IMR-90 (cell line): ENCODE results near the gene ARHGAP5. TPM values are rescaled to one million over a fixed set of nuclear protein-coding genes. Genes with fewer than 3 reads are reported as not detected.

ENCODE experiments used
- ATAC-seq: fragments of 200-7000 bp; cut with Tn5 transposase; 2 replicates; pipeline ENCODE4 v1.9.1; 2020; ENCODE audit warnings: low read depth, mild to moderate bottlenecking, moderate library complexity
- BruUV-seq: library from RNA; stranded (reverse); fragments of 400-500 nt; replicated peaks from 2 replicates; lab custom pipeline; 2021; lab: Mats Ljungman, UMichigan
- CTCF ChIA-PET: fragments of 300-600 bp; formaldehyde crosslinking; extraction: SDS; loops from one replicate; lab custom pipeline; 2021; ENCODE audit warnings: antibody characterized with exemption; lab: Yijun Ruan, JAX
- POLR2A ChIA-PET: fragments of 300-600 bp; sonication (Branson Sonifier 250); formaldehyde crosslinking; loops from one replicate; lab custom pipeline; 2022; ENCODE audit warnings: antibody characterized with exemption; ENCODE audit not compliant: unreplicated experiment; lab: Charles Lee
- DNase-seq: peaks from one replicate; pipeline ENCODE4 v3.0.0; 2013
- H2AFZ ChIP-seq: replicated peaks from 2 replicates; pipeline ENCODE3; 2013; ENCODE audit warnings: low read length, mild to moderate bottlenecking; ENCODE audit not compliant: poor library complexity
- H2AK5ac ChIP-seq: 2 replicates; pipeline ENCODE4 v1.6.1; 2013; ENCODE audit warnings: low read depth, low read length, inconsistent platforms
- H2AK9ac ChIP-seq: replicated peaks from 2 replicates; pipeline ENCODE3; 2013; ENCODE audit warnings: mild to moderate bottlenecking, low read depth, low read length, moderate library complexity; ENCODE audit not compliant: poor library complexity
- H2BK120ac ChIP-seq: 2 replicates; pipeline ENCODE4 v1.6.1; 2013; ENCODE audit warnings: low read depth, low read length, inconsistent platforms
- H2BK15ac ChIP-seq: 3 replicates; pipeline ENCODE4 v1.6.1; 2013; ENCODE audit warnings: low read depth, low read length, inconsistent platforms
- H2BK20ac ChIP-seq: 2 replicates; pipeline ENCODE4 v1.6.1; 2013; ENCODE audit warnings: low read depth, mild to moderate bottlenecking, inconsistent platforms, low read length, moderate library complexity
- H2BK5ac ChIP-seq: 2 replicates; pipeline ENCODE4 v1.6.1; 2013; ENCODE audit warnings: mild to moderate bottlenecking, low read depth, low read length, inconsistent platforms; ENCODE audit not compliant: poor library complexity, severe bottlenecking
- H3K14ac ChIP-seq: replicated peaks from 2 replicates; pipeline ENCODE4 v1.6.1; 2013; ENCODE audit warnings: low read depth, low read length, inconsistent platforms
- H3K18ac ChIP-seq: 2 replicates; pipeline ENCODE4 v1.6.1; 2013; ENCODE audit warnings: low read depth, low read length, control low read depth
- H3K23ac ChIP-seq: 2 replicates; pipeline ENCODE4 v1.6.1; 2013; ENCODE audit warnings: low read depth, low read length, inconsistent platforms
- H3K27ac ChIP-seq: 2 replicates; pipeline ENCODE4 v1.5.1; 2013; ENCODE audit warnings: mild to moderate bottlenecking, control low read depth, low read length; ENCODE audit not compliant: insufficient read depth
- H3K27me3 ChIP-seq: 2 replicates; pipeline ENCODE4 v1.6.1; 2013; ENCODE audit warnings: low read length; ENCODE audit not compliant: control insufficient read depth, insufficient read depth
- H3K36me3 ChIP-seq: 2 replicates; pipeline ENCODE4 v1.6.1; 2013; ENCODE audit warnings: low read length, mixed read lengths; ENCODE audit not compliant: control insufficient read depth, insufficient read depth
- H3K4ac ChIP-seq: 2 replicates; pipeline ENCODE4 v1.6.1; 2013; ENCODE audit warnings: low read depth, low read length, inconsistent platforms
- H3K4me1 ChIP-seq: 2 replicates; pipeline ENCODE4 v1.6.1; 2013; ENCODE audit warnings: low read length, mixed read lengths; ENCODE audit not compliant: control insufficient read depth, insufficient read depth
- H3K4me2 ChIP-seq: 2 replicates; pipeline ENCODE4 v1.6.1; 2013; ENCODE audit warnings: low read depth, mild to moderate bottlenecking, control low read depth, low read length, moderate library complexity
- H3K4me3 ChIP-seq: 2 replicates; pipeline ENCODE4 v1.5.1; 2013; ENCODE audit warnings: low read depth, mild to moderate bottlenecking, control low read depth, low read length, moderate library complexity; ENCODE audit not compliant: insufficient read depth
- H3K56ac ChIP-seq: 2 replicates; pipeline ENCODE4 v1.6.1; 2013; ENCODE audit warnings: low read length, inconsistent platforms; ENCODE audit not compliant: insufficient read depth; ENCODE audit errors: extremely low read depth
- H3K79me1 ChIP-seq, 2 experiments: 2 replicates each; pipeline ENCODE4 v1.6.1; 2013; ENCODE audit warnings: low read length in 2 of 2, inconsistent platforms in 1 of 2, low read depth in 1 of 2
- H3K9ac ChIP-seq: 2 replicates; pipeline ENCODE4 v1.6.1; 2013; ENCODE audit warnings: low read depth, low read length, control low read depth
- H3K9me1 ChIP-seq: 2 replicates; pipeline ENCODE4 v1.6.1; 2013; ENCODE audit warnings: low read length, inconsistent platforms; ENCODE audit not compliant: insufficient read depth
- H3K9me3 ChIP-seq: 2 replicates; pipeline ENCODE4 v1.6.1; 2013; ENCODE audit warnings: low read length; ENCODE audit not compliant: control insufficient read depth, insufficient read depth
- H4K20me1 ChIP-seq: 2 replicates; pipeline ENCODE4 v1.6.1; 2013; ENCODE audit warnings: low read length, inconsistent platforms; ENCODE audit not compliant: insufficient read depth
- H4K5ac ChIP-seq: 2 replicates; pipeline ENCODE4 v1.6.1; 2013; ENCODE audit warnings: mild to moderate bottlenecking, low read depth, low read length, control low read depth
- H4K8ac ChIP-seq, 2 experiments: 2 replicates each; pipeline ENCODE4 v1.6.1; 2013; ENCODE audit warnings: low read depth in 2 of 2, low read length in 2 of 2, control low read depth in 1 of 2, inconsistent platforms in 1 of 2
- H4K91ac ChIP-seq: 2 replicates; pipeline ENCODE4 v1.6.1; 2013; ENCODE audit warnings: low read depth, low read length, inconsistent platforms; ENCODE audit not compliant: insufficient read depth
- BHLHE40 ChIP-seq: fragments of 150-350 bp; IDR thresholded peaks from 2 replicates; pipeline ENCODE4 v1.6.1; 2016; ENCODE audit warnings: mild to moderate bottlenecking, low read depth, low read length
- CEBPB ChIP-seq: IDR thresholded peaks from 2 replicates; pipeline ENCODE4 v1.6.1; 2012; ENCODE audit warnings: low read depth, low read length, improper control_type of control experiment
- CHD1 ChIP-seq: IDR thresholded peaks from 2 replicates; pipeline ENCODE4 v1.6.1; 2012; ENCODE audit warnings: low read depth, low read length, improper control_type of control experiment
- FOS ChIP-seq: fragments of 150-350 bp; IDR thresholded peaks from 2 replicates; pipeline ENCODE4 v1.6.1; 2016; ENCODE audit warnings: low read depth, low read length
- MAFK ChIP-seq: IDR thresholded peaks from 2 replicates; pipeline ENCODE4 v1.6.1; 2012; ENCODE audit warnings: low read depth, low read length, improper control_type of control experiment
- MAZ ChIP-seq: IDR thresholded peaks from 2 replicates; pipeline ENCODE4 v1.6.1; 2012; ENCODE audit warnings: low read depth, mild to moderate bottlenecking, low read length, improper control_type of control experiment, moderate library complexity, borderline replicate concordance
- MXI1 ChIP-seq: IDR thresholded peaks from 2 replicates; pipeline ENCODE4 v1.6.1; 2012; ENCODE audit warnings: low read depth, mild to moderate bottlenecking, low read length, moderate library complexity, borderline replicate concordance
- NFE2L2 ChIP-seq: fragments of 150-350 bp; IDR thresholded peaks from 2 replicates; pipeline ENCODE4 v1.6.1; 2016; ENCODE audit warnings: low read depth, mild to moderate bottlenecking, low read length
- POLR2A ChIP-seq: IDR thresholded peaks from 2 replicates; pipeline ENCODE4 v1.6.1; 2012; ENCODE audit warnings: mild to moderate bottlenecking, low read depth, low read length
- RAD21 ChIP-seq: IDR thresholded peaks from 2 replicates; pipeline ENCODE4 v1.6.1; 2012; ENCODE audit warnings: low read length, improper control_type of control experiment
- RCOR1 ChIP-seq: IDR thresholded peaks from 2 replicates; pipeline ENCODE4 v1.6.1; 2012; ENCODE audit warnings: mild to moderate bottlenecking, low read length, improper control_type of control experiment; ENCODE audit not compliant: insufficient replicate concordance
- RFX5 ChIP-seq: IDR thresholded peaks from 2 replicates; pipeline ENCODE4 v1.8.0; 2012; ENCODE audit warnings: low read depth, mild to moderate bottlenecking, low read length, moderate library complexity
- SMC3 ChIP-seq: fragments of 150-350 bp; IDR thresholded peaks from 2 replicates; pipeline ENCODE4 v1.6.1; 2016; ENCODE audit warnings: low read depth, mild to moderate bottlenecking, antibody characterized with exemption, low read length, moderate library complexity
- WGBS, 2 experiments: methylation state at CpG; one replicate each; pipeline versions ENCODE4 v1.1.5 to v1.1.7; 2013; ENCODE audit warnings: missing lambda C conversion rate in 2 of 2; ENCODE audit not compliant: insufficient read length in 1 of 2; ENCODE audit errors: extremely low coverage in 2 of 2; 5-methylcytosine and 5-hydroxymethylcytosine counted together
- dilution Hi-C: fragments of 300-500 bp; cut with HindIII; formaldehyde crosslinking; loops from one replicate; pipeline ENCODE4 v1.14.3; 2018; ENCODE audit warnings: low sequenced_read_pairs; ENCODE audit not compliant: unreplicated experiment
- in situ Hi-C: fragments of 300-500 bp; cut with MboI; formaldehyde crosslinking; loops from 3 replicates; pipeline ENCODE4 v1.14.3; 2019; ENCODE audit warnings: low sequenced_read_pairs, inconsistent platforms, mixed read lengths
- intact Hi-C: fragments of 100-400 bp; cut with micrococcal nuclease; formaldehyde crosslinking; loops from 2 replicates; pipeline ENCODE4 v1.10.0; 2022
- polyA plus RNA-seq, 3 experiments: library from polyadenylated mRNA; depleted of rRNA; stranded (reverse); fragments of >200 nt; gene quantifications; 2 replicates each; pipeline ENCODE4 v1.2.3, GENCODE V29; 2012; ENCODE audit warnings: low replicate concordance in 1 of 3
- total RNA-seq: library from RNA; depleted of rRNA; stranded (reverse); fragments of >200 nt; gene quantifications from 2 replicates; pipeline ENCODE4 v1.2.3, GENCODE V29; 2012
- TF ChIP-seq, protein P1 (sequence below): fragments of 150-350 bp; IDR thresholded peaks from 2 replicates; pipeline ENCODE4 v1.6.1; 2017; ENCODE audit warnings: mild to moderate bottlenecking, antibody characterized with exemption, low read length, low read depth
- TF ChIP-seq, protein P2 (sequence below): conservative IDR thresholded peaks from 2 replicates; pipeline ENCODE4 v1.5.1; 2012; ENCODE audit warnings: mild to moderate bottlenecking, low read depth, low read length, improper control_type of control experiment
- TF ChIP-seq, protein P3 (sequence below): fragments of 150-350 bp; IDR thresholded peaks from 2 replicates; pipeline ENCODE4 v1.6.1; 2016; ENCODE audit warnings: low read depth, mild to moderate bottlenecking, low read length, moderate library complexity, borderline replicate concordance

Gene ARHGAP5
- total and polyA plus RNA-seq, 2 of the 4 experiments (the other 2 are of a cell fraction): 7.4 to 45.3 TPM

DNA sequence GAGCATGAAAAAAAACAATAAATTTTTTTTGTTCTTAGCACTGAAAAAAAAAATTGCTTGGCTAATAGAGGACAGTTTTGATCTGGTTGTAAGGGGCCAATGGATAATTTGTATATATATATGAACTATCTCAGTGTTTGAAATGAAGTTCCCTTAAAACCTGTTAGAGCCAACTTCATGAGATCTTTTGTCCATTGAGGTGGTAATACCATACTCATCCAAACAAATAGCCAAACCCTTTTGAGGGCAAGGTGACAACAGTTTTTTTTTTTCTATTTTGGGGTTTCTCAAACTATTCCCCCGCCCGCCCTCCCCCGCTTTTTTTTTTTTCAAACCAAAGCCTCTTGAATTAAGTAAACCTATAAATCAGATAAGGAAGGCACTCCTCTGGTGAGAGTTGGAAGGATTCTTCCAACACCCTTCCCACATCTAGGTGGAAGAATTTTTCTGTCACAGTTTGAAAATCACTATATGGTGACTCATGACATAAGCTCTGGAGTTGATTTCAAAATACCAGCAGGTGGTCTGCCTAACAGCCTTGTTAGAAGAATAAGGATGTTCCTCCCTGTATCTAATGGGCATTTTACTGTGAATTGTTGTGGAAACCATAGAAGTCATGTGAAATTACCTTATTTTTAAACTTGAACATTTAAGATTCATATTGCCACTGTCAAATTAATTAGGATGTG is 10.2 kb downstream of the ARHGAP5 start:
- no peak overlapping the region for H4K5ac ChIP-seq
- peaks cover 23 to 50% of the 10 kb centered on the region in 2 experiments for H3K79me1 ChIP-seq
- H3K9me3 ChIP-seq: no peaks in the 10 kb centered on the region
- no peak overlapping the region for H2BK120ac ChIP-seq
- no peak for TF ChIP-seq RFX5
- TF ChIP-seq, protein P1, sequence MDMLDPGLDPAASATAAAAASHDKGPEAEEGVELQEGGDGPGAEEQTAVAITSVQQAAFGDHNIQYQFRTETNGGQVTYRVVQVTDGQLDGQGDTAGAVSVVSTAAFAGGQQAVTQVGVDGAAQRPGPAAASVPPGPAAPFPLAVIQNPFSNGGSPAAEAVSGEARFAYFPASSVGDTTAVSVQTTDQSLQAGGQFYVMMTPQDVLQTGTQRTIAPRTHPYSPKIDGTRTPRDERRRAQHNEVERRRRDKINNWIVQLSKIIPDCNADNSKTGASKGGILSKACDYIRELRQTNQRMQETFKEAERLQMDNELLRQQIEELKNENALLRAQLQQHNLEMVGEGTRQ: no peak
- no peak for TF ChIP-seq MAZ
- TF ChIP-seq, protein P2, sequence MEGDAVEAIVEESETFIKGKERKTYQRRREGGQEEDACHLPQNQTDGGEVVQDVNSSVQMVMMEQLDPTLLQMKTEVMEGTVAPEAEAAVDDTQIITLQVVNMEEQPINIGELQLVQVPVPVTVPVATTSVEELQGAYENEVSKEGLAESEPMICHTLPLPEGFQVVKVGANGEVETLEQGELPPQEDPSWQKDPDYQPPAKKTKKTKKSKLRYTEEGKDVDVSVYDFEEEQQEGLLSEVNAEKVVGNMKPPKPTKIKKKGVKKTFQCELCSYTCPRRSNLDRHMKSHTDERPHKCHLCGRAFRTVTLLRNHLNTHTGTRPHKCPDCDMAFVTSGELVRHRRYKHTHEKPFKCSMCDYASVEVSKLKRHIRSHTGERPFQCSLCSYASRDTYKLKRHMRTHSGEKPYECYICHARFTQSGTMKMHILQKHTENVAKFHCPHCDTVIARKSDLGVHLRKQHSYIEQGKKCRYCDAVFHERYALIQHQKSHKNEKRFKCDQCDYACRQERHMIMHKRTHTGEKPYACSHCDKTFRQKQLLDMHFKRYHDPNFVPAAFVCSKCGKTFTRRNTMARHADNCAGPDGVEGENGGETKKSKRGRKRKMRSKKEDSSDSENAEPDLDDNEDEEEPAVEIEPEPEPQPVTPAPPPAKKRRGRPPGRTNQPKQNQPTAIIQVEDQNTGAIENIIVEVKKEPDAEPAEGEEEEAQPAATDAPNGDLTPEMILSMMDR: no peak
- no peak for TF ChIP-seq NFE2L2
- TF ChIP-seq FOS: no peak
- no peak for TF ChIP-seq BHLHE40
- TF ChIP-seq MAFK: no peak
- TF ChIP-seq RCOR1: no peak
- no peak for TF ChIP-seq MXI1
- TF ChIP-seq POLR2A: no peak
- TF ChIP-seq, protein P3, sequence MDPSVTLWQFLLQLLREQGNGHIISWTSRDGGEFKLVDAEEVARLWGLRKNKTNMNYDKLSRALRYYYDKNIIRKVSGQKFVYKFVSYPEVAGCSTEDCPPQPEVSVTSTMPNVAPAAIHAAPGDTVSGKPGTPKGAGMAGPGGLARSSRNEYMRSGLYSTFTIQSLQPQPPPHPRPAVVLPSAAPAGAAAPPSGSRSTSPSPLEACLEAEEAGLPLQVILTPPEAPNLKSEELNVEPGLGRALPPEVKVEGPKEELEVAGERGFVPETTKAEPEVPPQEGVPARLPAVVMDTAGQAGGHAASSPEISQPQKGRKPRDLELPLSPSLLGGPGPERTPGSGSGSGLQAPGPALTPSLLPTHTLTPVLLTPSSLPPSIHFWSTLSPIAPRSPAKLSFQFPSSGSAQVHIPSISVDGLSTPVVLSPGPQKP: no peak
- no peak for TF ChIP-seq CHD1
- no peak for TF ChIP-seq RAD21
- no peak for TF ChIP-seq SMC3
- TF ChIP-seq CEBPB: no peak
- no peak overlapping the region for H2BK5ac ChIP-seq
- no peak for ATAC-seq
- BruUV-seq: no TSS peak
- intact Hi-C loops (loop anchor here (5.0 kb wide), 1 partner anchor 35 kb away; no protein-coding TSS in a partner anchor), in situ Hi-C loops (no loop called here), dilution Hi-C loops (no loop called here)
- no peak overlapping the region for H3K14ac ChIP-seq
- no peak overlapping the region for H3K9ac ChIP-seq
- H3K18ac ChIP-seq: no peak overlapping the region
- no peak overlapping the region for H2BK15ac ChIP-seq
- H3K27me3 ChIP-seq: no peaks in the 10 kb centered on the region
- H2AFZ ChIP-seq: no peak overlapping the region
- peak; percentile 43 for DNase-seq
- H3K36me3 ChIP-seq: 0 out of 2 replicates have a peak, but pooled peaks cover 3% of the 10 kb centered on the region
- H3K4me3 ChIP-seq: no peak overlapping the region
- no peak overlapping the region for H2BK20ac ChIP-seq
- H4K91ac ChIP-seq: no peak overlapping the region
- H3K27ac ChIP-seq: no peak overlapping the region
- no peak overlapping the region for H3K4me2 ChIP-seq
- H3K9me1 ChIP-seq: no peaks in the 10 kb centered on the region
- no peak overlapping the region for H3K4ac ChIP-seq
- no CpG with 5 or more reads among the region's 3 CpGs for WGBS, 2 experiments
- H3K56ac ChIP-seq: no peak overlapping the region
- no peak overlapping the region for H2AK9ac ChIP-seq
- H4K8ac ChIP-seq: no peak overlapping the region
- ChIA-PET POLR2A (no interaction called here), CTCF (no interaction called here)
- H2AK5ac ChIP-seq: no peak overlapping the region
- H3K4me1 ChIP-seq: peaks cover 4% of the 10 kb centered on the region
- H4K20me1 ChIP-seq: peaks cover 50% of the 10 kb centered on the region
- no peak overlapping the region for H3K23ac ChIP-seq
